Endothelial cell of umbilical vein (primary cell): Measurements from ENCODE around the gene COMT.

Source experiments
- EZH2 ChIP-seq: IDR thresholded peaks from 2 replicates; pipeline ENCODE4 v1.6.1; 2012; ENCODE audit warnings: borderline replicate concordance, low read depth, mild to moderate bottlenecking, moderate library complexity, low read length, inconsistent platforms; ENCODE audit not compliant: severe bottlenecking
- FOS ChIP-seq: IDR thresholded peaks from 2 replicates; pipeline ENCODE4 v1.6.1; 2011; ENCODE audit warnings: mild to moderate bottlenecking, low read length, moderate library complexity, borderline replicate concordance; ENCODE audit not compliant: insufficient read depth
- GATA2 ChIP-seq: IDR thresholded peaks from 2 replicates; pipeline ENCODE4 v1.7.0; 2011; ENCODE audit warnings: low read depth, mild to moderate bottlenecking, moderate library complexity, mixed read lengths, low read length; ENCODE audit not compliant: insufficient read length, insufficient read depth
- JUN ChIP-seq: IDR thresholded peaks from 2 replicates; pipeline ENCODE4 v1.6.1; 2011; ENCODE audit warnings: borderline replicate concordance, low read depth; ENCODE audit not compliant: insufficient read length, insufficient read depth
- MAX ChIP-seq: IDR thresholded peaks from 2 replicates; pipeline ENCODE4 v1.6.1; 2011; ENCODE audit not compliant: insufficient read depth, insufficient read length
- MYC ChIP-seq: IDR thresholded peaks from one replicate; pipeline ENCODE4 v1.6.1; 2011; ENCODE audit warnings: mild to moderate bottlenecking, low read depth, low read length
- POLR2A ChIP-seq: IDR thresholded peaks from 2 replicates; pipeline ENCODE4 v1.6.1; 2012; ENCODE audit warnings: low read depth, mild to moderate bottlenecking, control low read depth, low read length
- POLR2AphosphoS5 ChIP-seq: IDR thresholded peaks from 2 replicates; pipeline ENCODE4 v1.6.1; 2012; ENCODE audit warnings: low read depth, mild to moderate bottlenecking, control low read depth, low read length, moderate library complexity; ENCODE audit not compliant: insufficient read depth
- TF ChIP-seq, protein P1 (sequence below), 2 donors: IDR thresholded peaks; 1 replicate in 1 of 2; 2 replicates in 1 of 2; pipeline ENCODE4 v1.5.1; 2011; ENCODE audit warnings: low read length in 2 of 2, mild to moderate bottlenecking in 2 of 2, moderate library complexity in 2 of 2, control low read depth in 1 of 2, inconsistent platforms in 1 of 2, low read depth in 1 of 2; ENCODE audit not compliant: insufficient read depth in 1 of 2; ENCODE audit errors: extremely low read depth in 1 of 2

- TF ChIP-seq MAX (no peak), POLR2A (no peak), POLR2AphosphoS5 (no peak), EZH2 (no peak), JUN (no peak), MYC (no peak), FOS (no peak), GATA2 (no peak)
- TF ChIP-seq, protein P1, sequence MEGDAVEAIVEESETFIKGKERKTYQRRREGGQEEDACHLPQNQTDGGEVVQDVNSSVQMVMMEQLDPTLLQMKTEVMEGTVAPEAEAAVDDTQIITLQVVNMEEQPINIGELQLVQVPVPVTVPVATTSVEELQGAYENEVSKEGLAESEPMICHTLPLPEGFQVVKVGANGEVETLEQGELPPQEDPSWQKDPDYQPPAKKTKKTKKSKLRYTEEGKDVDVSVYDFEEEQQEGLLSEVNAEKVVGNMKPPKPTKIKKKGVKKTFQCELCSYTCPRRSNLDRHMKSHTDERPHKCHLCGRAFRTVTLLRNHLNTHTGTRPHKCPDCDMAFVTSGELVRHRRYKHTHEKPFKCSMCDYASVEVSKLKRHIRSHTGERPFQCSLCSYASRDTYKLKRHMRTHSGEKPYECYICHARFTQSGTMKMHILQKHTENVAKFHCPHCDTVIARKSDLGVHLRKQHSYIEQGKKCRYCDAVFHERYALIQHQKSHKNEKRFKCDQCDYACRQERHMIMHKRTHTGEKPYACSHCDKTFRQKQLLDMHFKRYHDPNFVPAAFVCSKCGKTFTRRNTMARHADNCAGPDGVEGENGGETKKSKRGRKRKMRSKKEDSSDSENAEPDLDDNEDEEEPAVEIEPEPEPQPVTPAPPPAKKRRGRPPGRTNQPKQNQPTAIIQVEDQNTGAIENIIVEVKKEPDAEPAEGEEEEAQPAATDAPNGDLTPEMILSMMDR (IDR thresholded peaks at IDR 0.05; ENCODE audit: extremely low read depth in 1 of 2, insufficient read depth in 1 of 2, low read depth in 1 of 2, low read length in 2 of 2), result no peak
Measured at GRCh38 chr22:19936513-19936912, 5.1 kb upstream of the COMT start.
